GM13977 (cell line): ENCODE measurements around the gene EFNA3.
"Not testable (repeated sequence)": the region's sequence is repeated elsewhere in the genome, so short reads cannot be mapped to it uniquely, and the experiment has no call there.

Experiments
- DNase-seq: peaks from one replicate; pipeline ENCODE4 v3.0.0; 2012; ENCODE audit warnings: low spot score
- in situ Hi-C: fragments of 300-500 bp; cut with MboI; formaldehyde crosslinking; loops from one replicate; pipeline ENCODE4 v1.12.0; 2022; ENCODE audit warnings: low sequenced_read_pairs, low pct_unique_long_range_greater_than_20kb, mixed read lengths, inconsistent platforms; ENCODE audit not compliant: unreplicated experiment
- TF ChIP-seq, protein P1 (sequence below): IDR thresholded peaks from 2 replicates; pipeline ENCODE4 v1.5.1; 2012; ENCODE audit warnings: mild to moderate bottlenecking, control low read depth; ENCODE audit not compliant: insufficient read depth; ENCODE audit errors: extremely low read depth, missing control alignments

Gene EFNA3

DNA sequence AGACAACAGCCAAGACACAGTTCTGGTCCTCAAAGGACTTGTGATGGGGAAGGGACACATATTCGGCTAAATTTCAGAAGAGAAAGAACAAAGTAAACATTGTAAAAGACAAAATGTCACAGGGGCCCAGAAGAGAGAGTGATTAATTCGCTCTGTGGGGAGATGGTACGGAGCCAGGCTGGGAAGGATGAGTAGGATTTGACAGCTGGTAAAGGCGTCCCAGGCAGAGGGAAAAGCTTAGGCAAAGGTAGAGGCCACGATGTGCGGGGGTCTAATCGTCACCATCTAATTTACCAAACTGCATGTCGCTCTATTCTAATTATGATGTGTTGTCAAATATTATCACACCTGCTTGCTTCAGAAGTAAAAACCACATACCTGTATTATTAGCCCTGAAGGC, 31.7 kb downstream of the EFNA3 start:
- TF ChIP-seq, protein P1, sequence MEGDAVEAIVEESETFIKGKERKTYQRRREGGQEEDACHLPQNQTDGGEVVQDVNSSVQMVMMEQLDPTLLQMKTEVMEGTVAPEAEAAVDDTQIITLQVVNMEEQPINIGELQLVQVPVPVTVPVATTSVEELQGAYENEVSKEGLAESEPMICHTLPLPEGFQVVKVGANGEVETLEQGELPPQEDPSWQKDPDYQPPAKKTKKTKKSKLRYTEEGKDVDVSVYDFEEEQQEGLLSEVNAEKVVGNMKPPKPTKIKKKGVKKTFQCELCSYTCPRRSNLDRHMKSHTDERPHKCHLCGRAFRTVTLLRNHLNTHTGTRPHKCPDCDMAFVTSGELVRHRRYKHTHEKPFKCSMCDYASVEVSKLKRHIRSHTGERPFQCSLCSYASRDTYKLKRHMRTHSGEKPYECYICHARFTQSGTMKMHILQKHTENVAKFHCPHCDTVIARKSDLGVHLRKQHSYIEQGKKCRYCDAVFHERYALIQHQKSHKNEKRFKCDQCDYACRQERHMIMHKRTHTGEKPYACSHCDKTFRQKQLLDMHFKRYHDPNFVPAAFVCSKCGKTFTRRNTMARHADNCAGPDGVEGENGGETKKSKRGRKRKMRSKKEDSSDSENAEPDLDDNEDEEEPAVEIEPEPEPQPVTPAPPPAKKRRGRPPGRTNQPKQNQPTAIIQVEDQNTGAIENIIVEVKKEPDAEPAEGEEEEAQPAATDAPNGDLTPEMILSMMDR: no peak
- in situ Hi-C loops: no loop called here
- no peak for DNase-seq

DNA sequence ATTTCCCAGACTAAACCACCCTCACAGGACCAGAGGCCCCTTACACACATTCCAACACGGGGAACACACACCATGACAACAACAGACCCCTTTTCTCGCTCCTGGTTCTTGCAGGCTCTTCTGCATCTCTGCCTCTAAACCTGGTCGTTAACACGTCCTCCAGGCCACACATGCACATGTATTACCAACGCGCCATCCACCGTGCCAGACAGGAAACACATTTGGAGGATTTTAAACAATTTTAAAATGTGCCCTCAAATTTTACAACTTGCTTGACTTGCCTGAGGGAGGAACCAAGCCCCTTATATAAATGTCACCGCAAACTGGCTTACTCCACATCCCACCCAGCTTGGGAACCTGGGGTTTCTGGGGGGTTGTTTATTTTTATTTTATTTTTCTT, 32.2 kb downstream of the EFNA3 start:
- TF ChIP-seq, protein P1: no peak
- in situ Hi-C loops: no loop called here
- DNase-seq: no peak

DNA sequence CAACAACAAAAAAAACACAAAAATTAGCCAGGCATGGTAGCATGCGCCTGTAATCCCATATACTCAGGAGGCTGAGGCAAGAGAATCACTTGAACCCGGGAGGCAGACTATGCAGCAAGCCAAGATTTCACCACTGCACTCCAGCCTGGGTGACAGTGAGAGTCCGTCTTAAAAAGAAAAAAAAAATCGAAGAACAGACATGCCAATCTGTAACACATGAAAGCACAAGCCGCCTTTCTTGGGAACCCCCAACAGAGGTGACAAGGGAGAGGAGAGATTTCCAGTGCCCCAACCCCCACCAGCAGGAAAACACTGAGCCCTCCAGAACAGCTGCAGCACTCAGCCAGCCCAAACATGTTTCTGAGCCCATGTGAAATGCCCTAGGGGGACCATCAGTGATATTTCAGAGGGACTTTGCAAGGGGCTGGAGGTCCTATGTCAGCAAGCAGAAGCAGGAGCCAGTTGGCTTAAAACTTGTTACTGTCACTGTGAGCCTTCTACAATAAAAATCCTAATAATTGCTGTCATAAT, 34.9 kb downstream of the EFNA3 start:
- no peak for DNase-seq
- in situ Hi-C loops: no loop called here
- TF ChIP-seq, protein P1: no peak

DNA sequence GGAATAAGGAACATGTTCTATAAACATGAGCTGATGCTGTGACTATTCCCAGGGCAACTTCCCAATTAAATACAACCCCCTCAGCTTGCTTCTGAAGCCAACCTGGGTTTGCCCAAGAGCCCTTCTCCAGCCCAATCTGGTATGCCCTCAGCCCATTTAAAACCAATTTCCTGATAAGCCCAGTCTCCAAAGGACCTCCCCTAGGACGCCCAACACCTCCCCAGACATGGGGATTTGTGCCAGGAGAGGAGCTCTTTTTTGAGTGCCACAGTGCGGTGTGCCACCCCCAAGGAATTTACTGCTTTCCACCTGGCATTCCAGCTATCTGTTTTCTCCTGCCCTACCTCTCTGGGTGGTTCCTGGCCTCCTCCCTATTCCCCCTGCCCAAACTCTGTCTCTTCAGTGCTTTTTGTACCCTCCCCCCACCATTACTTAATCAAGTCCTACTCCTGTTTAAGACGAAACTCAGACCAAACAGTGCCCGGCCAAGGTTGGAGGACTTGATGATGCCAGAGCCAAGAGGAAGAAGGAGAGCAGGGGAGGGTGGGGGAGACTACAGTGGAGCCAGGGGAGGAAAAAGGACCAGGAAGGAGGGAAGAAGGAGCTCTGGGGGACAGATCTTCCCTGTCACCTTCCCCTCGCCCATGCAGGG, 37.6 kb downstream of the EFNA3 start:
- TF ChIP-seq, protein P1: no peak
- DNase-seq: no peak
- in situ Hi-C loops: no loop called here

DNA sequence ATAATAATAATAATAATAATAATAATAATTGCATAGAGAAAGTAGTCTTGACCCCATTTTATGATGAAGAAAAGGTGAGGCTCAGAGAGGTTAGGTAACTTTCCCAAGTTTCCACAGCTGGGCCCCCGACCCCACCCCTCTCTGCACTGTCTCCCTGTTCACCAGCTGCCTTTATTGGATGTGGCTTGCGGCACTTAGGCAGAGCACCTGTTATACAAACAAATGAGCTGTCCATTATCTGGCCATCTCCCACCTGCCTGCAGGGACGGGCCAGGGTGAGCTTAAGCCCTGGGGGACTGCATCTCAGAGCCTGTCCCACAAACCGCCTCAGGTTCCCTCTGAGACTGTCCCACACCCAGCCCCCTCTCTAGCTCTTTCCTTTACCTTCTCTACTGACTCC, 39.0 kb downstream of the EFNA3 start:
- no peak for DNase-seq
- TF ChIP-seq, protein P1: no peak
- in situ Hi-C loops: no loop called here

DNA sequence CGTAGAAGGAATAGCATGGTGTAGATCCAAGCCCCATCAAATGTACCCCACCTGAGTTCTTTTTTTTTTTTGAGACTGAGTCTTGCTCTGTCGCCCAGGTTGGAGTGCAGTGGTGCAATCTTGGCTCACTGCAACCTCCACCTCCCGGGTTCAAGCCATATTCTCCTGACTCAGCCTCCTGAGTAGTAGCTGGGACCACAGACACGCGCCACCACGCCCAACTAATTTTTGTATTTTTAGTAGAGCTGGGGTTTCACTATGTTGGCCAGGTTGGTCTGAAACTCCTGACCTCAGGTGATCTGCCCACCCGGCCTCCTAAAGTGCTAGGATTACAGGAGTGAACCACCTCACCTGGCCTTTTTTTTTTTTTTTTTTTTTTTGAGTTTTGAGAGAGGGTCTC, 39.5 kb downstream of the EFNA3 start:
- in situ Hi-C loops: not testable (repeated sequence)

DNA sequence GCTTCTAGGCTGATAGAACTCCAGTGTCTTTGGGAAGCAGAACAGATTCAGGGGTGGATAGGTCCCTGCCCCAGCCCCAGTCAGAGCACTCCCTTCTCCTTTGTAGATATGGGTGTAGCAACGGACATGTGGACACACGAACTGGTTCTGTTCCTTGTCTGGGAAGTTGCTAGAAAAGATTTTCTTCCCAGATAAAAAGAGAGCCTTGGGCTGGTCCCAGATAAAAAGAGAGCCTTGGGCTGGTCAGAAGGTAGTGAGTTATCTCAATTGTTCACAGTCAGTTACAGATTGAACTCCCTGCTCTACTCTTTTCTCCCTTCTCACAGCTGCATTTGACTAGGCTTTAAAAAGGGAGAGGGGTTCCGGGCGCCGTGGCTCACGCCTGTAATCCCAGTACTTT, 41.6 kb downstream of the EFNA3 start:
- TF ChIP-seq, protein P1: no peak
- in situ Hi-C loops: no loop called here
- no peak for DNase-seq

More for the DNA sequence above, 39.5 kb downstream of the EFNA3 start:
- DNase-seq: not testable (repeated sequence)
